ENCODE measurements around the gene ASTL.
A peak's percentile ranks its signal among the peaks of the same experiment; 100 is the strongest.
"Not testable (repeated sequence)": the region's sequence is repeated elsewhere in the genome, so short reads cannot be mapped to it uniquely, and the experiment has no call there.

The ASTL gene

DNA sequence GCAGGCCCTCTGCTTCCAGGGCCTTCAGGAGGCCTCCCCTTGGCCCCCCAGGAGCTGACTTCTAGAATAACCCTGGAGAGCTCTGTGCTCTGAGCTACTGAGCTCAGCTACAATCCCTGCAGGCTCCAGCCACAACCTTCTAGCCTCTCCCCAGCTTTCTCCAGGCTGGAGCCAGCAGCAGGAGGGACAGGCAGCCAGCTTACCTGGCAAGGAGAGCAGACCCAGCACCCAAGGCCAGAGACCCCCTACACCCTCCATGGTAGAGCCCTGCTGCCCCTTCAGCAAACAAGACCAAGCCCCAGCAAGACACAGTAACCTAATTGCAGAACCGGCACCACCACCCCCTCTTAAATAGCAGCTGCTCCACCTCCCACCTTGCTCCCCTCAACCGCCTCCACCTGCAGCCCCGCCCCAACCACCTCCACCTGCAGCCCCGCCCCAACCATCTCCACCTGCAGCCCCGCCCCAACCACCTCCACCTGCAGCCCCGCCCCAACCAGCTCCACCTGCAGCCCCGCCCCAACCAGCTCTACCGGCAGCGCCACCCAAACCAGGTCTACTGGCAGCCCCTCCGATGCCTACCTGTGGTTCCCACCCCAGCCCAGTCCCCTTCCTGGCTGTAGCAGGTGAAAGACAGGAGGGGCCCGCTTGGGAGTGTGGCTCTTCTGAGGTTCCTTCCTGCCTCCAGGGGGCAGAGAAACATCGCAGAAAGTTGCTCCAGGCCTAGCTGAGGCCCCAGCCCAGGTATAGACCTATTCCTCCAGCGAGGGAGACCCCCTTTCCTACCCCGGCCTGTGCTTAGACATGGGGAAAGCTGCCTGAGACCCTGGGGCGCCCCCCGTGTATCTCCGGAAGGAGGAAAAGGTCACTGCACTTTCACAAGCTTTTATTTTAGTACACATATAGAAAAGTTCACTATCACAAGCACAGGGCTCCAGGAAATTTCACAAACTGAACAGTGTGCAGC is at the start of gene ASTL:
ASTL (minus strand) TSS at position 324 of the 967 bp plus-strand sequence; CDS start at position 258, 66 bp downstream.
- DNase-seq: no peak

DNA sequence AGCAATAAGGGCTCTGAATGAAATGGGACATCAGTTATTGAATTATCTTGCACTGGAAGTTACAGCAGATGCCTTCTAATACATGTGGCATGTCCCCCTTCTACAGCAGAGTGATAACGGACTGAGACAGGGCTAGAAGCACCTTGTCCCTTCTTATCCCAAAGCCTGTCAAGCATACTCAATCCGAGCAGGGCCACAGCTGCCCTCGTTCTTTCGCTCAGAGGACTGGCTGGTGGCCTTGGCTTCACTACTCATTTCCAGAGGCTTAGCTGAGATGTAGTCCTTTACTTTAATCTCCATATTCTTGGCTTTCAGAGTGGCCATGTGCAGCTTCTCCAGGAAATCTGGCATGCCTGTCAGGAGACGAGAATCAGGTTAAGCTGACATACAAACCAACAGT is 48.3 kb upstream of the ASTL start:
- no peak for DNase-seq

DNA sequence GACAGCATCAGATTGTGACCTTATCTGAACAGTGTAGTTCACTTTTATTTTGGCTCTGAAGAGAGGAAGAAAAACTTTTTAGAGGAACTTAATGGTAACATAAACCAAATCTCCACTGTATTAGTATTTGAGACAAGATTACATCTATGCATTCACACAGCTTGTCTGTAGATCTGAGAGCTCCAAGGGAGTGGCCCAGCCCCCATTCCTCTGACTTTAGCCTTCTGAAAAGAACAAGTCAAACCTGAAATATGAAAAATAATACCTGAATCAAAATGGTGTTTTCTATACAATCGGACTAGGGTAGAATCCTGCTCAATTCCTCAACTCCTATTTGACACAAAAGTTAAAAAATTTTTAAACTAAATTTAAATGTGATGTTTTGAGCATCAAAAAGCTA is 47.2 kb upstream of the ASTL start:
- DNase-seq: no peak

DNA sequence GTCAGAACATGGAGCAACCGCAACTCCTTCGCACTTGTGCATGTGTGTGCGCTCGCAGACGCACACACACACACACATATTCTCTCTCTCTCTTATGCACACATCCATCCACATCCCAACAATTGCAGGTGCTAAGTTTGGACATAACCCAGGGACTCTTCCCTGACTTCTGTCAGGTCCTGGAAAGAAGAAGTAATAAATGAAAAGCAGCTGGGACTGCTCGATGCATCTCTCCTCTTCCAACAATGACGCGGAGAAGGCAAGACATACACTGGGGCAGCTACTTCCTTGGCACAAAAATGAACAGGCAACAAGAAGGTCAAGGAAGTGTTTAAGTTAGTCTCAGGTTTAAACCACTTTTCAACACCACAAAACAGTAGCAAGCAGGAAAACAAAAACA is 46.7 kb upstream of the ASTL start:
- no peak for DNase-seq

DNA sequence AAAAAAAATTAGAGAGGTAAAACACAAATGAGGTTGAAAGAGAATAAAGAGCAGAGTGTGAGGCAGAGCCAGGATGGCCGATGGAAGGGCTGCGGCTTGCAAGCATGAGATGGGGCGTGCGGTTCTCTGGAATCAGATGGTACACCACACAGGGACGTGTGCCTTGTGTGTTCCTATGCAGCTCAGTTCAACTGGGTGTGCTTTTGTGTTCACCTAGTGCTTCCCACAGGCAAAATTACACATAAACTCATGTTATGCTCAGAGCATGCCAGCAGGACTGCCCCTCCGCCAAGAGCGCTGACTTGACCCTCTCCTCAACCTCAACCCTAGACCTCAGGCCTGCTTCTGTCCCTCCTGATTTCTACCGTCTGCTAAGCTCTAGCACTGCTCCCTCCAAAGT is 45.9 kb upstream of the ASTL start:
- no peak for DNase-seq

DNA sequence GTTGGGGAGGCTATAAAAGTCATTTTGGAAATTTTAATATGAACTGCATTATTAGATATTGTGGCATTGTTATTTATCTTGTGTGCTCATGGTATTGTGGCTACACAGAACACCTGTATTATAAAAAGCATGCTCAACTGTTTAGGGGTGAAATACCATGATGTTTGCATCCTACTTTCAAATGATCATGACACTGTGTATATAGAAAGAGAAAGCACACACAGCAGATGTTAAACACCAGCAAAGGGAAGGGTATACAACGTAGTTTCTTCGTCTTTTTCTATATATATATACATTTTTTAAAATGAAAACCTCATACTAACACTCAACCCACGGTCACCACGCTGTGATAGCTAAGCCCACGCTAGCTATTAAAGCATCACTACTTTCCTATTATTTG is 43.2 kb upstream of the ASTL start:
- no peak for DNase-seq

DNA sequence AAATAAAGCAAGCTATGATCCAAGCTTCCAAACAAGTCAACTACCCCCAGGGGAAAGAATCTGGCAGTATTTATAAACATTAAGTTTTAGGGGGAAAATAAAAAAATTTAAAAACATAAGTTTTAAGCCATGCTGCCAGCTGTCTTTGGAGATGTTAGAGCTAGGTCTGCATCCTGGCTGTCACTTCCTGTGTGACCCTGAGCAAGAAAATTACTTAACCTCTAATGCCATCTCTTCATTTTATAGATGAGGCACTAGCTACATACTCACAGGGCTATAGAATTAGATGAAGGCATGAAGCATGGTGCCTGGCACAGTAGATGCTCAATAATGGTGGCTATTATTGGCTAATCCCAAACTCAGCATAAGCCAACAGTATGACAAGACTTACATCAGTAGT is 42.2 kb upstream of the ASTL start:
- no peak for DNase-seq

DNA sequence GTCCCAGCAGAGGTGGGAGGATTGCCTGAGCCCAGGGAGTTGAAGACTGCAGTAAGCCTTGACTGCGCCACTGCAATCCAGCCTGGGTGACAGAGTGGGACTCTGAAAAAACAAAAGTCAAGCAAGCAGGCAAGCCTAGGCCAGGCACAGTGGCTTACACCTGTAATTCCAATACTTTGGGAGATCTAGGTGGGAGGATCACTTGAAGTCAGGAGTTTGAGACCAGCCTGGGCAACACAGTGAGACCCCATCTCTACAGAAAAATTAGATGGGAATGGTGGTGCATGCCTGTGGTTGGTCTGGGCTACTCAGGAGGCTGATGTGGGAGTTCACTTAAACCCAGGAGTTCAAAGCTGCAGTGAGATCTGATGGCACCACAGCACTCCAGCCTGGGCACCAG is 41.7 kb upstream of the ASTL start:
- DNase-seq: no peak

DNA sequence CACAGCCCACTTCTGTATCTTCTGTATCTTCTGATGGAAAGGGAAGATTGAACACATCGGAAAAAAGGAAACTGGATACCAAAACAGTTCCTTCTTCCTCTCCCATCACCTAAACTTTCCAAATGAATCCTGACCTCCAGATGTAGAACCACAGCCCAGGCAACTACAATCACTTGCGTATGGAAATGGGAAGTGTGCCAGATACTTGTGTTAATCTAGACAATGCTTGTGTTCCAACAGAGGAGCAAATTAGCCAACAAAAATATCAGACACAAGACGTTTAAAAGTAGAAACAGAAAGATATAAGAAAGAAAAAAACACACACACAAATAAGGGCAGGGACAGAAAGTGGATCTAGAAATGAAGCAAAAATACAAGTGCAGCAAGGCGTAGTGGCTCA is 38.4 kb upstream of the ASTL start:
- no peak for DNase-seq

DNA sequence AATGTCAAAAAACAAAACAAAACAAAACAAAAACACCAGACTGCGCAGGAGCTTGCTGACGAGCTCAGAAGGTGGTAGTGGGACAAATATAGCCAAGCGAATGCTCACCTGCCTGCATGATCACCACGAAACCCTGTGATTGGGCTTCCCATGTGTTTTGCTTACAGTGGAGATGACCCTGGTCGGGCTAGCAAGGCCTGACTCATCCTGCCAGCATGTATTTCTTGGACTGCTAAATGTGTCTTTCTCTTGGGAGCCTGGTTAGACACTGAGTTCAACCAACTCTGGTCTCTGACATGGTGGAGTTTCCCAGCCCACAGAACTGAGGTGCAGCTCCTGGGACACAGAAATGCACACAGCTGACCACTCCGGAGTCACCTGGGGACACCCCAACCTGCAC is 37.6 kb upstream of the ASTL start:
- no peak for DNase-seq

DNA sequence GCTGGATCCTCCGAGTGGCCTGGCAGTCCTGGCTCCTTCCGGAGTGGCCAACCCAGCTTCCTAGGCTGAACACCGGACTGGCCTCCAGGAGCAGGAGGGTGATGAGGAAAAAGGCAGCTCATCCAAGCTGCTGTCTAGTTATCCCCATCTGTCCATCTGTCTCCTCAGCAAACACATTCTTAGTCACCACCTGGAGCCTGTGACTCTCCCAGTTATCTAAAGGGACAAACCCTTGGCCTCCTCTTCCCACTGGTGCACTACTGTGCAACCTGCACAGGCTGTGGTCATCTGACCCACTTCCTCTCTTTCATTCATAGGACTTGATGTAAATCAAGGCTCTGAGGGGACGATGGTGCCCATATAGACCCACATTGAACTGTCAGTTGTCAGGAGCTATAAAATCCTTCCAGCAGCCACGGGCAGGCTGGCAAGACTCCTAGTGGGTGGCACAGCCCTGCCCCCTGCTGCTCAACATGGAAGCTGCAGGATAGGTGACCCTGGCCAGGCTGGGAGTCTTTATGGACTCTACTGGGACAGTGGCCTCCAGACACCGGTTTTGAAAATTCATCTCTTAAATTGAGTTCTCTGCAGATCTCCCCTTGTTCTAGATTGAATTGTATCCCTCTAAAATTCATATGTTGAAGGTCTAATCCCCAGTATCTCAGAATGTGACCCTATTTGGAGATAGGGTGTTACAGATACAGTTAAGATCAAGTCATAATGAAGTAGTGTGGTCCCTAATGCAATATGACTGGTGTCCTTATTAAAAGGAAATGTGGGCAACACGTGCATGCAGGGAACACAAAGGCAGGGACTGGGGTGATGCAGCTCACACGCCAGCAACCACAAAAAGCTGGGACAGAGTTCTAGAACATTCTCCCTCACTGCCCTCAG is 36.2 kb upstream of the ASTL start:
- DNase-seq: peak; percentile 19

DNA sequence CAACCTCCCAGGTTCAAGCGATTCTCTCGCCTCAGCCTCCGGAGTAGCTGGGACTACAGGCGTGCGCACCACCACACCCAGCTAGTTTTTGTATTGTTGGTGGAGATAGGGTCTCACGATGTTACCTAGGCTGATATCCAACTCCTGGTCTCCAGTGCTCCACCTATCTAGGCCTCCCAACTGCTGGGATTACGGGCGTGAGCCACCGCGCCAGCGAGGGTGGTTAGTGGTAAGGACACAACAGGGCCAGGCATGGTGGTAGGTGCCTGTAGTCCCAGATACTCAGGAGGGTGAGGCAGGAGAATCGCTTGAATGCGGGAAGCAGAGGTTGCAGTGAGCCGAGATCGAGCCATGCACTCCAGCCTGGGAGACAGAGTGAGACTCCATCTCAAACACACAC is 33.5 kb upstream of the ASTL start:
- no peak for DNase-seq

DNA sequence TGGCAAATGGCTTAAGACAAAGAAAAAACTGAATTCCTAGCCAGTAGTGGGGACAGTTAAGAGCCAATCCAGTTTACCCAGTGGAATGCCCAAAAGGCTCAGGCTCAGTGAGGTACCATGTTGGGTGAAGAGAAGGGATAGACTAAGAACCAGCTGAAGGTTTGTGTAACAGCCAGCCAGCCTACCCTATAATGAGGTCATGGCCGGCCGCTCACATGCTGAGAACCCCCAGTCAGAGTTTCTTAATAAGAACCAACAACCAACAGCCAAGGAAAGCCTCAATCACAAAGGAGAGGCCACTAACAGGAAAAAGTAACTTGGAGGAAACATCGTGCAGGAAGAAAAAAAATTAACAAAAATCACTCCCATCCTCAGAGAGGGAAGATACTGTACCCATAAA is 32.3 kb upstream of the ASTL start:
- no peak for DNase-seq

DNA sequence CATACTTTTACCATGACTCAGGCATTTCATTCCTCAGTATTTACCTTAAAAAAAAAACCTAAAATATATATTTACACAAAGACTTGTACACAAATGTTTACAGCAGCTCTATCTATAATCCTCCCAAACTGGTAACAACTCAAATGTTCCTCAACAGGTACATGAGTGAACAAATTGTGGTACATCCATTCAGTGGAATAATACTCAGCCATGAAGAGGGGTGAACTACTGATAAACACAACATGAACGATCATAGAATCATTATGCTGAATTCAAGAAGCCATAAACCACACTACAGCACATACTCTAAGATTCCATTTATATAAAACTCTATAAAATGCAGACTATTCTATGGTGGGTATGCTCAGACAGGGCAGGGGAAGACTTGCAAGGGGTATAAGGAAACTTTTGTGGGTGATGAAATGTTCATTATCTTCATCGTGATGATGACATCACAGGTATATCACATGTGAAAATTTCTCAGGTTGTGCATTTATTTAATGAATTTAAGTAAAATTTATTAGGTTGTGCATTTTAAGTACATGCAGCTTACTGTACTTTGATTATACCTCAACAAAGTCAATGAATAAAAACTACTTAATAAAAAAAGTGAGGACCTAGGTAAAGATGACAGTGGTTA is 31.7 kb upstream of the ASTL start:
- DNase-seq: no peak

DNA sequence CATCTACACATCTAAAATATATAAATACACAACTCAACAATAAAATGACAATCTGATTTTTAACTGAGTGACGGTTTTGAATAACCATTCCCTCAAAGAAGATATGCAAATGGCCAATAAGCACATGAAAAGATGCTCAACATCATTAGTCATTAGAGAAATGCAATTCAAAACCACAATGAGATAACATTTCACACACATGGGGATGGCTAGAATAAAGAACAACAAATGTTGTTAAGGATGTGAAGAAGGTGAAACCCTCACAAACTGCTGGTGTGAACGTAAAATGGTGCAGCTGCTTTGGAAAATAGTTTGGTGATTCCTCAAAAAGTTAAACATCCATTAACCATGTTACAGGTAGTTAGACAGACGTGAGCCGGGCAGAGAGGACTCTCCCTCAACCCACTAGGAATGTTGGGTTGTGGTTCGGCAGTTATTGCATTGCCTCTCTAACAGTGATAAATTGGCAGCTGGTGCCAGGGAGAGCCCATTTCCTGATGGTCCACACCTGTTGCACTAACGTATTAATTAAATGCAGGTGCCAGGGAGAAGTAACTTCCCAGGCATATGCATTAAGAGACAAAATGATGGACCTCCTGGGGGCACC is 29.2 kb upstream of the ASTL start:
- DNase-seq: no peak

DNA sequence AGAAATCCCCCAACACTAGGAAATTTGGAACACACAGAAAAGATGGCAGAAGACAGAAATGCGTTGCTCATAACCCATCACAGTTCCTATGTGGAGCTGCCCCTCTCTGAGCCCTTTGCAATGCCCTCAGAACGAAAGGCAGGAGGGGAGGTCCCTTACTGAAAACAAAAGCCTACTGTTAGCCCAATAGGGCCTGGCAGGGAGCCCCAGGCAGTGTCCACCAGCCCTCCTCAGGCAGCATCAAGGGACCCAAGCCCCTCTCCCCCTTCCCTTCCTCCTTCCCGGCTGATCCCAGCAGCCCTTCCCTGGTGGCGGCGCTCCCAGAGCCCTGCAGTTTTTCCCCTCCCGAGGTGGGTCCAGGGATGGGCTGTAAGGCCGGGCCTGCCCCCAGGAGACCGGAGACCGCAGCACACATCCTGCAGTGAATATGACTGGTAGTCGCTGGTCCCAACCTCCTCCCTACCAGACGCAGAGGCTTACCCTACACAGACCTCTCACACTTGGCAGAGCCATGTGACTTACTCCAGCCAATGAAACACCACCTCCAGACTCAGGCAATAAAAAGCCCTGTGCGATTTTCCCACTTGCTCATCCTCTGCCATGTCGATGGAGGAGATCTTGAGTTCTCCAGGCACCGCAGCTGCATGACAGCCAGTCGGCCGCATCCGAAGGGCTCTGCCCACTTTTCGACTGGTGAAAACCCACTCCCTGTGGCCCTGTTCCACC is 26.3 kb upstream of the ASTL start:
- no peak for DNase-seq

DNA sequence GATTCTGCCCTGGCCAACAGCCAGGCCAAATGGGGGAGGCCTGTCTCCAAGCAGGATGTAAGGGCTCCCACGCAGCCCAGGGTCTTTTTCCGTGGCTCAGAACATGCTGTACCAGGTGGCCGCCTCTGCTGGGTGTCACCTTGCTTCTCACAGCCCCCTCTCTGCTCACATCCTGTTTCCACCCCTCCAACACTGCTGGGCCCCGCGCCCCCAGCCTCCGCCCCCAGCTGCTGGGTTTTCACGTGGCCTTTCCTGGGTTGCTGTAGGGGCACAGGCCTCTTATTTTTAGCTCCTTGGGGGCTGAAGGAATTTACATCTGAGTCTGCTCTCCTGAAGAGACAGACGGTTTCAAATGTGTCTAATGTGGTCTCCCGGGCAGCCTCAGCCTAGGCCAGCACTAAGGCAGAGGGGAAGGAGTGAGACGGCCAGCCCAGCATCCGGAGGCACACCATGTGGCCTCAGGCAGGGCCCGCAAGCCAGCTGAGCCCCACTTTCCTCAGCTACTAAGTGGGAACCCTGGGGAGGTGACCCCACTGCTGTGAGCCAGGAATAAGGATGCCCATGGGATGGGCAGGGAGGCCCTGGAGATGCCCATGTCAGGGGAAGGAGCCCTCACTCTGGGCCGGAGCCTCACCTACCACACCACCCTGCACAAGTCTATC is 25.6 kb upstream of the ASTL start:
- DNase-seq: no peak

DNA sequence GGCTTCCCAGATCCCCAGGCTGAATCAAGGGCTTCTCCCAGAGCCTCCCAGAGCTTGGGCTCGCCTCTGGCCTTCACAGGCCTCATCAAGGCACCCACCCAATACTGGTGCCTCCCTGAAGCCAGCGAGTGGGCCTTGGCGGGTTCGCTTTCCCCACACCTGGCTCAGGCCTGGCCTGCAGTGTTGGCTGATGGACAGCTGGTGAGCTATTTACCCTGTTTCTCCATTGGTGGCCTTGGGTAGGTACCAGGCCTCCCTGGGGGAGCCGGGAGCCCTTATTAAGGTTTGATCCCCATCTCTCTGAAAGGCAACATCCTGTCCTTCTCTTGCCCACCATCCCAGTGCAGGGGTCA is 25.1 kb upstream of the ASTL start:
- DNase-seq: no peak

DNA sequence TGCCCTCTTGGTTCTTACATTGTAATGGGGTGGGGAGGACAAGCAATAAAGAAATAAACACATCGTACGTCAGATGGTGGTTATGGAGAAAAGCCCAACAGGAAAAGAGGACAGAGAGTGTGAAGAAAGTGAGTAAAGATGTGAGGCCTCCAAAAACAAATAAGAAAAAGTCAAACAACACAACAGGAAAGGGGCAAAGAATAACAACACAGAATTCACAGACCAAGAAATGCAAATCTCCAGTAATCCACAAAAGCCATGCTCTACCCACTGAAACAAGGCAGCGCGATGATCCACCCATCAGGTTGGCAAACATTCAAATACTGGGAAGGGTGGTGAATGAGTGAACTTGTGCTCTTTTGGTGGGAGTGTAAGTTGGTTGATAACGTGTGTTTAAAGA is 23.6 kb upstream of the ASTL start:
- no peak for DNase-seq

DNA sequence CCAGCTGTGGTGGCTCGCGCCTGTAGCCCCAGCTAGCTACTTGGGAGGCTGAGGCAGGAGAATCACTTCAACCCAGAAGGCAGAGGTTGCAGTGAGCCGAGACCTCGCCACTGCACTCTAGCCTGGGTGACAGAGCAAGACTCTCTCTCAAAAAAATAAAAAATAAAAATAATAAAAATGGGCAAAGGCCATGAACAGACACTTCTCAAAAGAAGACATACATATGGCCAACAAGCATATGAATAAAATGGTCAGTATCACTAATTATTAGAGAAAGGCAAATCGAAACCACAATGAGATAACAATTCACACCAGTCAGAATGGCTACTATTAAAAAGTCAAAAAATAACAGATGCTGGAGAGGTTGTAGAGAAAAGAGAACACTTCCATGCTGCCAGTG is 22.1 kb upstream of the ASTL start:
- not testable (repeated sequence) for DNase-seq

DNA sequence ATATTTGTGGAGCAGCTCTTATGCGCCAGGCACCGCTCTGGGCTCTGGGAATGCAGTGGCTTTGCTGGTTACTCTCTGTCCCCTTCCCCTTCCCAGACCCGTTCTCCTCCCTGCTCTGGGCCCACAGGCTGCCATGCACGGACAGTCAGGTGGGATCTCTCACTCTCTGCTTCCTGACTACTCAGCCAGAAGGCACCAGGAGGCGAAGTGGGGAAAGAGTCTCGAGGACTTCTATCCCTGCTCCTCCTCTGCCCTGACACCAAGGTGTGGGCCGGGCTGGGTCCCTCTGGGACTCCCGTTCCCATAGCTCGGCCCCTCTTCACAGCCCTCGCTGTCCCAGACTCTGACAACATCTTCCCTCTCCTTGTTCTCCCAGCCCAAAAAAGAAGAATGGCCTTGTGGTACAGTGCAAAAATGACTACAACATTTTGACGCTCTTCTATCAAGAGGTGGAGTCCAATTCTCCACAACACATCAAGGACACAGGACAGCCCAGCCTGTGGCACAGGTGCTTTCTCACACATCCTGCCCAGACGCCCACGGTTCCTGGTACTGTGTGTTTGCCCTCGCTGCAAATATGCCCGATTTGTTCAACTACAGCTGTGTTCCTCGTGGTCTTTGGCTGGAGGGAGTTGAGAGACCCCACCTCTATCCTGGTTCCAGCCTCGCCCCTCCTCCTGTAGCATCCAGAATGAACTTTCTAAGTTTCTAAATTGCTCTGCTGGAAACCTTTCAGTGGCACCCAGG is 21.0 kb upstream of the ASTL start:
- no peak for DNase-seq

All from NCI-H2227 treated with DMSO at 0.1 percent for 48 hours (cell line).